KMS-11 (cell line): ENCODE results near the gene ATF6B.

ENCODE experiments used
- H2AFZ ChIP-seq: fragments of 200-600 bp; sonication (generic); 2 replicates; pipeline ENCODE4 v1.6.1; 2016; ENCODE audit warnings: antibody characterized with exemption, mixed run types, low read depth
- H3K27ac ChIP-seq: fragments of 200-600 bp; sonication (generic); 2 replicates; pipeline ENCODE4 v1.6.1; 2016; ENCODE audit warnings: mild to moderate bottlenecking, mixed run types
- H3K27me3 ChIP-seq: fragments of 200-600 bp; sonication (generic); 2 replicates; pipeline ENCODE4 v1.6.1; 2017; ENCODE audit warnings: mild to moderate bottlenecking, low read depth, mixed run types, moderate library complexity; ENCODE audit not compliant: insufficient read depth
- H3K36me3 ChIP-seq: fragments of 200-600 bp; sonication (generic); 2 replicates; pipeline ENCODE4 v1.6.1; 2017; ENCODE audit warnings: mild to moderate bottlenecking, mixed run types; ENCODE audit not compliant: insufficient read depth
- H3K4me1 ChIP-seq: fragments of 200-600 bp; sonication (generic); 2 replicates; pipeline ENCODE4 v1.6.1; 2016; ENCODE audit warnings: mild to moderate bottlenecking, low read depth, mixed run types; ENCODE audit not compliant: poor library complexity, severe bottlenecking
- H3K4me2 ChIP-seq: fragments of 200-600 bp; sonication (generic); 2 replicates; pipeline ENCODE4 v1.7.0; 2016; ENCODE audit warnings: mild to moderate bottlenecking, mixed run types
- H3K4me3 ChIP-seq: fragments of 200-600 bp; sonication (generic); IDR thresholded peaks from 2 replicates; pipeline ENCODE4 v1.6.1; 2017; ENCODE audit warnings: low read depth, low read length, mixed read lengths; ENCODE audit not compliant: insufficient read depth
- H3K79me2 ChIP-seq: fragments of 200-600 bp; sonication (generic); 2 replicates; pipeline ENCODE4 v1.6.1; 2016; ENCODE audit warnings: low read depth, mixed run types; ENCODE audit not compliant: insufficient read depth
- H3K9ac ChIP-seq: fragments of 200-600 bp; sonication (generic); 2 replicates; pipeline ENCODE4 v1.6.1; 2016; ENCODE audit warnings: mild to moderate bottlenecking, mixed run types
- H4K20me1 ChIP-seq: fragments of 200-600 bp; sonication (generic); 2 replicates; pipeline ENCODE4 v1.6.1; 2016; ENCODE audit warnings: mild to moderate bottlenecking, mixed run types; ENCODE audit not compliant: insufficient read depth
- CTCF ChIP-seq: fragments of 200-600 bp; sonication (generic); conservative IDR thresholded peaks from 2 replicates; pipeline ENCODE4 v1.6.1; 2017; ENCODE audit warnings: low read depth, mild to moderate bottlenecking, antibody characterized with exemption, low read length, moderate library complexity, mixed read lengths

Gene ATF6B

DNA sequence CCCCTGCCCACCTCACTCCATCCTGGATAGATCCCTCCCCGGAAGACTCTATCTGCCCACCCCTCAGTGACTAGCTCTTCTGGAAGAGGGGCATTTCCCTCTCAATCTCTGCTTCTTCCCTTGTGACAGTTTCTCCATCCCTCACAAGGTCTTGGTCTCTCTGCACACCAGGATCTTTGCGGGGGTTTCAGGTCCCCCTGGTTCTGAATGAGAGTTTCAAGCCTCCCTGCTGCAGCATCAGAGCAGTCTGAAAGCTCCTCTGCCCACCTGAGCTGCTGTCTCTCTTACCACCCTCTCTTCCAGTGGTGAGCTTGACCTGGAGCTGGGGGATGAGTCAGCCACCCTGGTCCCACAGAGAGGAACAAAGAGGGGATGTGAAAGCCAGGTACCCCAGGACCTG, 43.3 kb downstream of the ATF6B start:
- Histone ChIP-seq H3K27ac (no peak overlapping the region), H3K27me3 (peaks cover 62% of the 10 kb centered on the region; the same call in 1 of the 2 replicates), H3K36me3 (no peaks in the 10 kb centered on the region), H3K4me1 (peaks cover 11% of the 10 kb centered on the region), H4K20me1 (no peaks in the 10 kb centered on the region), H2AFZ (no peak overlapping the region), H3K79me2 (no peaks in the 10 kb centered on the region), H3K4me3 (no peak overlapping the region), H3K4me2 (no peak overlapping the region), H3K9ac (no peak overlapping the region)
- TF ChIP-seq CTCF = no peak

- Histone ChIP-seq H3K36me3 (no peaks in the 10 kb centered on the region), H3K9ac (no peak overlapping the region), H3K79me2 (no peaks in the 10 kb centered on the region), H3K4me2 (no peak overlapping the region), H3K4me1 (peaks cover 11% of the 10 kb centered on the region), H3K4me3 (no peak overlapping the region), H3K27me3 (peaks cover 64% of the 10 kb centered on the region; the same call in 1 of the 2 replicates), H4K20me1 (no peaks in the 10 kb centered on the region), H3K27ac (no peak overlapping the region), H2AFZ (no peak overlapping the region)
- no peak for TF ChIP-seq CTCF
These were observed 44.0 kb downstream of the ATF6B start for GRCh38 chr6:32083812-32084768.

DNA sequence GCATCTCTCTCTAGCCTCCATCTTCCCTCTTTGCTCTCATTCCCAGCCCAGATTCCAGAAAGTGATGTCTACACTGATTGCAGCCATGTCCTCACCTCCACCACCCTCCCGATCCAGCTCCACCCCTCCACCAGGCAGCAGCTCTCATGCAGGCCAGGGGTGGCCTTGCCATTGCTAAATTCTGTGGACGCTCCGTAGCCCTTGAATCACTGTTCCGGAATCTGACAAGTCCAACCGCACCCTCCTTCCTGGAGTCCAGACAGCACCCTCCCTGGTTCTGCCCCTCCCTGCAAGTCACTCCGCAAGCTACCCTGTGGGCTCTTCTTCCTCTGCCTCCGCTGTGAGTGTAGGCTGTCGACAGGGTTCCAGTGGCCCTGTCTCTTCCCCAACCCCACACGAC, 45.1 kb downstream of the ATF6B start:
- Histone ChIP-seq H3K4me2 (no peak overlapping the region), H3K4me1 (peaks cover 11% of the 10 kb centered on the region), H3K4me3 (no peak overlapping the region), H3K9ac (no peak overlapping the region), H3K79me2 (no peaks in the 10 kb centered on the region), H3K27ac (no peak overlapping the region), H4K20me1 (no peaks in the 10 kb centered on the region), H3K36me3 (no peaks in the 10 kb centered on the region), H3K27me3 (peaks cover 57% of the 10 kb centered on the region; the same call in 1 of the 2 replicates), H2AFZ (no peak overlapping the region)
- TF ChIP-seq CTCF = no peak

DNA sequence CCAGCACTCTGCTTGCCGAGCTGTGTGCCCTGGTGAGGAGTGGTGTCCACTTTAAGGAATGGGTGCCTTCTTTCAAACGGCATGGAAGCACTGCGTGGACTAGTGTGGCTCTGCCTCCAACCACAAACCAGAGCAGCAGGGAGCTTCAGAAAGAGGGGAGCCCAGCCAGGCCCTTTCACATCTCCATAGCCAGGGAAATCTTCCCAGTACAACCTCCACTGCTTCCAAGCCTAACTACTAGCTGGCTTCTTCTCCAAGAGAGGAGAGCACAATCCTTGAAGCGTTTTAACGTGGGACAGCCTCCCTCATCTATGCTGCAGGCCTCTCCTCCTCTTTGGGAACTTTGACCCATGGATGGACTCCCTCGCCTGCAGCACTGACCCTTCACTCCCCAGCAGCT, 45.6 kb downstream of the ATF6B start:
- Histone ChIP-seq H2AFZ (no peak overlapping the region), H3K27ac (no peak overlapping the region), H3K36me3 (no peaks in the 10 kb centered on the region), H3K9ac (no peak overlapping the region), H3K4me3 (no peak overlapping the region), H3K79me2 (no peaks in the 10 kb centered on the region), H3K4me2 (no peak overlapping the region), H3K4me1 (peaks cover 11% of the 10 kb centered on the region), H4K20me1 (no peaks in the 10 kb centered on the region), H3K27me3 (peaks cover 56% of the 10 kb centered on the region; the same call in 1 of the 2 replicates)
- TF ChIP-seq CTCF = no peak
